GM18507 (cell line): Measurements from ENCODE around the gene RNF34.
"Not testable (repeated sequence)": the region's sequence is repeated elsewhere in the genome, so short reads cannot be mapped to it uniquely, and the experiment has no call there.

Experiments
- DNase-seq: peaks from one replicate; pipeline ENCODE4 v3.0.0; 2011; ENCODE audit warnings: low read depth; ENCODE audit not compliant: insufficient read length; ENCODE audit errors: extremely low spot score
- FAIRE-seq: peaks from 2 replicates; lab custom pipeline; 2011; peaks lifted over from hg19 to GRCh38; lab: Jason Lieb, UNC

RNF34 gene

DNA sequence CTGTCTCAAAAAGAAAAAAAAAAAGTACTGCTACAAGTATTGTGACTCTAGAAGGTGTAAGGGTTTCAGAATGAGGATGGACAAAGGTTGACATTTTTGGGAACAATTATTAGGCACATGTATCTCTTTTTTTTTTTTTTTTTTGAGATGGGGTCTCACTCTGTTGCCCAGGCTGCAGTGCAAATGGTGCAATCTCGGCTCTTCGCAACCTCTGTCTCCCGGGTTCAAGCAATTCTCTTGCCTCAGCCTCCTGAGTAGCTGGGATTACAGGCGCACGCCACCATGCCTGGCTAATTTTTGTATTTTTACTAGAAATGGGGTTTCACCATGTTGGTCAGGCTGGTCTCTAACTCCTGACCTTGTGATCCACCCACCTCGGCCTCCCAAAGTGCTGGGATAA lies 15.0 kb upstream of the RNF34 start:
- not testable (repeated sequence) for DNase-seq, FAIRE-seq

- DNase-seq (no peak), FAIRE-seq (no peak)
Observed at GRCh38 chr12:121388421-121388981, 11.4 kb upstream of the RNF34 start.

GRCh38 chr12:121390856-121391255 lies 9.1 kb upstream of the RNF34 start:
- DNase-seq (no peak), FAIRE-seq (no peak)

DNA sequence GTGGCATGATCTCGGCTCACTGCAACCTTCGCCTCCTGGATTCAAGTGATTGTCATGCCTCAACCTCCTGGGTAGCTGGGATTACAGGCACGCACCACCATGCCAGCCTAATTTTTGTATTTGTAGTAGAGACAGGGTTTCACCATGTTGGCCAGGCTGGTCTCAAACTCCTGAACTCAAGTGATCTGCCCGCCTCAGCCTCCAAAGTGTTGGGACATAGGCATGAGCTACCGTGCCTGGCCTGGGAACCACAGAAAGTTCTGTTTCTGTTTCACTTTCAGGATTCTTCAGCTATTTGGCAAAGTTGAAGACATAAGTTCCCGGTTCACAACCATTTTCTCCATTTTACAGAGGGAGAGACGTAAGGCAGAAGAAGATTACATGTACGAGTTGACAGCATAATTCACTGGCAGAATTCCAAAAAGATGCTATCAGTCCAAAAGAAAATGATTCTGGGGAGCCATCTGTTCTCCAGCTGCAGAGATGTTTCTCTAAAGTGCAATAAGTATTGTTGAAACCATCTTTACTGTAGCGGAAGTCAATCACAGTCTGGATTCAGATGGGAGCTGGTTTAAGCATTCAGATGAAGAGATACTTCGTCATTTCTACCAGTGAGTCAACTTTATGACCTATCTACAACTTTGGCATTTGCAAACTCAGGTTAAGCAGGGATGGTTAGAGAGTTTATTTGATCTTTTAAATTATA lies 8.1 kb upstream of the RNF34 start:
- DNase-seq (peak; percentile 8), FAIRE-seq (peak; percentile 79)

DNA sequence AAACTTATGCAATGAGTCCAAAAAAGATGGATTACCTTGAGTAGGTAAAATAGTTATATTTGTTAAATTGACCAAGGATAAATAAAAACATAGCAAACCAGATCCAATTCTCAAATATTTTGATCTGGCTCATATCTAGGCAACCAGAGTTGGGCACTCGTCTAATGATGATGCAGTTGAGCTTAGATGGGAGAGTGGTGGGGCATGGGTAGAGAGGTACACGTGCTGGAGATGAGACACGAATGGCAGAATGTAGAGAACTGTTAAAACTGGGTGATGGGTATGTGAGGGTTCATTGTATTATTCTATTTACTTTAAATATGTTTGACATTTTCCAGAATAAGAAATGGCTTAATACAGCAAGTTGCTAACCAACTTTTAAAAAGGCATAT lies 7.6 kb upstream of the RNF34 start:
- FAIRE-seq (no peak), DNase-seq (no peak)

DNA sequence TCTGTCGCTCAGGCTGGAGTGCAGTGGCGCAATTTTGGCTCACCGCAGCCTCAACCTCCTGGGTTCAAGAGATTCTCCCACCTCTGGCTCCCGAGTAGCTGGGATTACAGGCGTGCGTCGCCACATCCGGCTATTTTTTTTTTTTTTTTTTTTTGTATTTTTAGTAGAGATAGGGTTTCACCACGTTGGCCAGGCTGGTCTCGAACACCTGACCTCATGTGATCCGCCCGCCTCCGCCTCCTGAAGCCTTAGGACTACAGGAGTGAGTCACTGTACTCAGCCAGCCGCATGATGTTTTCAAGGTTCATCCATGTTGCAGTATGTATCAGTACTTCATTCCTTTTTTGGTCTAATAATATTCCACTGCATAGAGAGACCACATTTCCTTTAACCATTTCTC lies 2.4 kb upstream of the RNF34 start:
- DNase-seq = no peak
- FAIRE-seq = no peak

GRCh38 chr12:121398355-121398754 lies 1.6 kb upstream of the RNF34 start:
- DNase-seq = no peak
- no peak for FAIRE-seq

DNA sequence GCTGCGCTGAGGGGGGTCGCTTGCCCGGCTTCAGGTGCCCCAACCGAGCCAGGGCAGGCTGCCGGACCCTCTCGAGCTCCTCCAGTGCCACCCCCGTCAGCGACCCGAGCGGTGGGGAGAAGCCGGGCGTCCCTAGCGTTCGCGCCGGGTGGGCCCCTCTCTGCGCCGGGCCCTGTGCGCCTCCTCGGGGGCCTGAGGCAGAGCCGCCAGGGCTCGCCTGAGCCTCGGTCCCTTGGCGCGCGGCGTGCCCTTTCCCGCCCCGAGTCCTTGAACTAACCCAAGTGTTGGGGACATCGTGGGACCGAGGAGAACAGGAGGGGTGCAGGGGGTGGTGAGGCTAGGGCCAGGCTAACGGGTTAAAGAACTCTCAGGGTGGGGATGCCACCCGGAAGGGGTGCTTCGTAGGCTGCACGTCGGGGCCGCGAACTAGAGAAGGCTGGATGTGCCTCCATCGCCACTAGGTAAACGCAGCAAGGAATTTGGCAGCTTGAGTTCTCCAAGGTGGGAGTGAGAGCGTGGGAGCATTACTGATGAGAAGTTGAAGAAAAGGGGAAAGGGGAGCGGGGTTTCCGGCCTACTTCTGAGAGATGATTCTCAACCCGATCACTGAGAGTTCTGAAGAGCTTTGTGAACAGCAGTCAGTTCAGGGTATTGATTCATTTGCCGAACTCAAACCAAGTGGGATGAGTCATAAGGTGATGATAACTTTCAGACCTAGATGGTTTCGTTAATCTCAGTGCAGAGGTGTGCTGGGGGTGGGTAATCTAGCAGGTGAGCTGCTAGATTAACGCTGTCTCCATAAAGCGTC lies 618 bp downstream of the RNF34 start:
- DNase-seq = no peak
- FAIRE-seq = peak; percentile 91

- DNase-seq (no peak), FAIRE-seq (no peak)
Observed at GRCh38 chr12:121403721-121404120, 3.8 kb downstream of the RNF34 start.

DNA sequence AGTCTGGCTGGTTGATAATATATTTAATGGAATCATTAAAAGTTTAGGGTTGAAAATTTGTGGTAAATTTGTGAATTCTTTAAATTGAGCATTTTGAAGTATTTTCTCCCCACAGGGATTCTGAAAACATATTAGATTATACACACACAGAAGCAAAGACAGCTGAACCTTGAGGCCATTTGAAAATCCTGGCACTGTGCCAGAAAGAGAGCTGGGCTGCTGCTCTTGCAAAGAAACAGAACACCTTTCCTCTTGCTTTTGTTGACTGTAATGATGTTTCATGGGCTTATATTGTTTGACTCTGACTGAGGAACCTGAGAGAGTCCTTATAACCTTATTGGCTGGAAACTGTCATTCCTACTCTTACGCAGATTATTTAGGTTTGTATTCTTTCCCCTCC lies 4.8 kb downstream of the RNF34 start:
- FAIRE-seq (no peak), DNase-seq (no peak)

DNA sequence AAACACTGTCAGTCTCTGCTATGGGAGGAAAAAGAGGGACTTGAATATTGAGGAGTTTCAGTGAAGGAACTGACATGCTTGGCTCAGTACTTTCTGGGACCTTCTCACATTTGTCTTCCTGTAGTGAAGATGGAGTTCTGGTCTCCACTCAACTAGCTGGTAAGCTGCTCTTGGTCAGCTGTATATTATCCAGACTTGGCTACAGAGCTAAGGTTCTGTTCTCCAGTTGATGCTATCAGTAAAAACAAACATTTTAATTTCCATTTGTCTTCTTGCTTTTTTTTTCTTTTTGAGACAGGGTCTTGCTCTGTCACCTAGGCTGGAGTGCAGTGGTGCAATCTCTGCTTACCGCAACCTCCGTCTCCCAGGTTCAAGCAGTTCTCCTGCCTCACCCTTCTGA lies 5.3 kb downstream of the RNF34 start:
- no peak for FAIRE-seq
- DNase-seq = no peak

- no peak for FAIRE-seq
- DNase-seq = no peak
Observed at GRCh38 chr12:121413917-121414316, 14.0 kb downstream of the RNF34 start.

GRCh38 chr12:121417847-121418246 lies 17.9 kb downstream of the RNF34 start:
- DNase-seq (no peak), FAIRE-seq (no peak)

- FAIRE-seq (no peak), DNase-seq (no peak)
Observed at GRCh38 chr12:121420109-121420508, 20.2 kb downstream of the RNF34 start.

DNA sequence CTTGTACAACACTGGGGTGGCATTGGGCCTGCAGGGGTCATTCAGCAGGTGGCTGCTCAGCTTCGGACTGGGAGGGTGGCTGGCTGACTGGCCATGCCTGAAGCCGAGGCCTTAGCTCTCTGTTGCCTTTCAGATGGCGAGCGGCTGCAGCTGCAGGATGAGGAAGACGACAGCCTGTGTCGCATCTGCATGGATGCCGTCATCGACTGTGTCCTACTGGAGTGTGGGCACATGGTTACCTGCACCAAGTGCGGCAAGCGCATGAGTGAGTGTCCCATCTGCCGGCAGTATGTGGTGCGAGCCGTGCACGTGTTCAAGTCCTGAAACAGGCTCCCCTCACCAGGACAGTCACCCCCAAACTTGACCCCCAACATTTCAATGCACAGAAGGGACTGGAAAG lies 23.3 kb downstream of the RNF34 start:
- FAIRE-seq (no peak), DNase-seq (no peak)

- DNase-seq (no peak), FAIRE-seq (no peak)
Observed at GRCh38 chr12:121423682-121424623, 24.0 kb downstream of the RNF34 start.

- no peak for FAIRE-seq
- DNase-seq = no peak
Observed at GRCh38 chr12:121424624-121424975, 24.7 kb downstream of the RNF34 start.

DNA sequence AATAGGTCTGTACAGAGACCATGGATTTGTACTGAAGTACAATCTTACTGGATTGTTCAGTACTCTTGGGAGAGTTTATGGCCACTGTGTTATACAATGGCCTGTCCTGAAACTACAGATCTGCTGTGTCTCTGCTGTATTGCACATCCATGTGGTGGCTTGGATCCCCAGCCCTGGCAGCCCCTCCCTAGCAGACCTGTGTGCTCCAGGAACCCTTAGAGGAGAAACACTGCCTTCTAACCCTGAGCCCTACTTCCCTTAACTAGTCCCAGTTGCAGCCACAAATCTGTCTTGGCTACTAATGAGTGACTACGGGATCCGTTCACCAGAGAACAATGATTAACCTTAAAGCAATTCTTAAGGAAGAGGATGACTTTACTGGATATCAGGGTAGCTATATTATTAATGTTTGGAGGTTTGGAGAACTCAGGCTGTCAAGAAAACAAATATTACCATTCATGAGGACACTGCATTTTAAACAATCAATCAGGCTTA lies 27.7 kb downstream of the RNF34 start:
- FAIRE-seq = no peak
- no peak for DNase-seq

- FAIRE-seq (no peak), DNase-seq (no peak)
Observed at GRCh38 chr12:121428883-121429282, 29.0 kb downstream of the RNF34 start.
